ENCODE data around the gene NFIC. TPM values are rescaled to one million over a fixed set of nuclear protein-coding genes. Genes with fewer than 3 reads are reported as not detected.

The NFIC gene
- total and polyA plus RNA-seq, 10 of the 15 experiments (the other 5 are each of a cell fraction or from before 2014, with no cell fraction given), result 0.71 to 53.5 (median 10.2) TPM

- intact Hi-C loops (cut with micrococcal nuclease; ENCODE audit: unreplicated experiment), result no loop called here
- SMC1A ChIA-PET (ENCODE audit: uncharacterized antibody, unreplicated experiment), result no interaction called here
- ATAC-seq (no peak), DNase-seq (ENCODE audit: low read depth, low spot score) (no peak), FAIRE-seq (no peak)
- TF ChIP-seq ZNF24 (IDR thresholded peaks at IDR 0.05) (0 out of 2 replicates have a peak, but pooled peaks have one; percentile 53), ZNF384 (IDR thresholded peaks at IDR 0.05; ENCODE audit: borderline replicate concordance, low read depth, low read length) (no peak)
- Histone ChIP-seq H2AFZ (ENCODE audit: control insufficient read depth, low read depth, low read length) (no peak overlapping the region), H3K9me3 (replicated peaks; ENCODE audit: control insufficient read depth, insufficient read depth, low read length) (no peaks in the 10 kb centered on the region), H3K36me3 (ENCODE audit: control insufficient read depth in 2 of 2, insufficient read depth in 2 of 2, low read length in 1 of 2) (no peaks in the 10 kb centered on the region), H3K27me3 (replicated peaks in 1 of 2; ENCODE audit: control insufficient read depth in 2 of 2, insufficient read depth in 2 of 2, low read length in 1 of 2) (no peaks in the 10 kb centered on the region), H3K9ac (ENCODE audit: control insufficient read depth, insufficient read depth, low read length) (no peak overlapping the region), H3K27ac (ENCODE audit: control insufficient read depth, insufficient read depth) (no peak overlapping the region), H3K4me1 (ENCODE audit: control insufficient read depth, insufficient read depth, low read length) (no peaks in the 10 kb centered on the region), H3K4me3 (no peak overlapping the region), H4K20me1 (ENCODE audit: control insufficient read depth, insufficient read depth) (no peaks in the 10 kb centered on the region), H3K4me2 (ENCODE audit: control insufficient read depth, insufficient read depth) (no peak overlapping the region), H3K79me2 (ENCODE audit: control insufficient read depth, insufficient read depth, low read length) (no peaks in the 10 kb centered on the region)
- 13% methylated on average over 8 of the region's 8 CpGs for WGBS (ENCODE audit: insufficient coverage, insufficient replicate concordance, low lambda C conversion rate, missing lambda C conversion rate)
- in situ Hi-C loops (cut with MboI), result no loop called here
- BruUV-seq (replicated peaks), result no TSS peak
- POLR2A ChIA-PET, result no interaction called here
- CTCF ChIA-PET, result no interaction called here
- RAD21 ChIA-PET (ENCODE audit: unreplicated experiment), result no interaction called here
Observed at GRCh38 chr19:3320853-3321252, 45.5 kb upstream of the NFIC start.

DNA sequence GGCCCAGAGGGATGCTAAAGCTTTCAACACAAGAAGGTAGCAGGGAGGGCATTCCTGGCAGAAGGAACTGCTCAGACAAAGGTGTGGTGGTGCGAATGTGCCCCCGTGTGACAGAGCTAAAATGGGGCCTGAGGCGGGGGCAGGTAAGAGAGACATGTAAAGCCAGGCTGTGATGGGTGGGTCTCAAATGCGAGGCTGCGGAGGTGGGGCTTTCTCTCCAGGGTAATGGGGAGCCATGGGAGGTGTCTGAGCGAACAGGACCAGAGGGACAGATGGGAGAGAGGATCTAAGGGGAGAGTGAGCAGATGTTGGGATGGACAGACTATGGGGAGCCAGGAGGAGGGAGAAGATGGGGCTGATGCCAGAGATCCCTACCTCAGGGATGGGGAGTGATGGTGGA is 44.7 kb upstream of the NFIC start:
- H3K27me3 ChIP-seq (replicated peaks in 1 of 2; ENCODE audit: control insufficient read depth in 2 of 2, insufficient read depth in 2 of 2, low read length in 1 of 2), result no peaks in the 10 kb centered on the region
- H3K4me1 ChIP-seq (ENCODE audit: control insufficient read depth, insufficient read depth, low read length), result no peaks in the 10 kb centered on the region
- in situ Hi-C loops (cut with MboI) (no loop called here), intact Hi-C loops (cut with micrococcal nuclease; ENCODE audit: unreplicated experiment) (no loop called here)
- TF ChIP-seq BCLAF1 (IDR thresholded peaks at IDR 0.05) (no peak), TCF3 (IDR thresholded peaks at IDR 0.05; ENCODE audit: borderline replicate concordance, insufficient read depth, low read depth, low read length) (no peak)
- no peaks in the 10 kb centered on the region for H3K79me2 ChIP-seq (ENCODE audit: control insufficient read depth, insufficient read depth, low read length)
- no peak overlapping the region for H3K4me2 ChIP-seq (ENCODE audit: control insufficient read depth, insufficient read depth)
- no TSS peak for BruUV-seq (replicated peaks)
- H3K9ac ChIP-seq (ENCODE audit: control insufficient read depth, insufficient read depth, low read length), result no peak overlapping the region
- H2AFZ ChIP-seq (ENCODE audit: control insufficient read depth, low read depth, low read length), result no peak overlapping the region
- ChIA-PET SMC1A (ENCODE audit: uncharacterized antibody, unreplicated experiment) (no interaction called here), CTCF (interaction anchor here (1.0 to 1.1 kb wide), 2 partner anchors 99 to 162 kb away, joined by 3 to 4 read pairs; partner anchors contain the start of gene SMIM44), RAD21 (ENCODE audit: unreplicated experiment) (no interaction called here), POLR2A (no interaction called here)
- ATAC-seq, result no peak
- no peaks in the 10 kb centered on the region for H3K9me3 ChIP-seq (replicated peaks; ENCODE audit: control insufficient read depth, insufficient read depth, low read length)
- no peak overlapping the region for H3K4me3 ChIP-seq
- H3K36me3 ChIP-seq (ENCODE audit: control insufficient read depth in 2 of 2, insufficient read depth in 2 of 2, low read length in 1 of 2), result no peaks in the 10 kb centered on the region
- no peak for FAIRE-seq
- H4K20me1 ChIP-seq (ENCODE audit: control insufficient read depth, insufficient read depth), result no peaks in the 10 kb centered on the region
- DNase-seq (ENCODE audit: low read depth, low spot score), result no peak
- no peak overlapping the region for H3K27ac ChIP-seq (ENCODE audit: control insufficient read depth, insufficient read depth)
- WGBS (ENCODE audit: insufficient coverage, insufficient replicate concordance, low lambda C conversion rate, missing lambda C conversion rate), result 50% methylated on average over 6 of the region's 6 CpGs
